Ectodermal cell (in vitro differentiated cells): ENCODE data around the gene TEX13B.

Experiments
- H3K27ac ChIP-seq: 2 replicates; pipeline ENCODE4 v1.7.0; 2013; ENCODE audit warnings: mild to moderate bottlenecking, low read depth, low read length; ENCODE audit not compliant: insufficient read depth, poor library complexity, severe bottlenecking
- H3K27me3 ChIP-seq: 2 replicates; pipeline ENCODE4 v1.7.0; 2013; ENCODE audit warnings: mild to moderate bottlenecking, low read length; ENCODE audit not compliant: insufficient read depth, control insufficient read depth, poor library complexity, severe bottlenecking
- H3K36me3 ChIP-seq: one replicate; pipeline ENCODE4 v1.7.0; 2013; ENCODE audit warnings: low read length; ENCODE audit not compliant: control insufficient read depth, insufficient read depth
- H3K4me1 ChIP-seq: one replicate; pipeline ENCODE4 v1.7.0; 2013; ENCODE audit warnings: low read length; ENCODE audit not compliant: control insufficient read depth, insufficient read depth
- H3K4me3 ChIP-seq: 2 replicates; pipeline ENCODE4 v1.7.0; 2013; ENCODE audit warnings: low read depth, low read length, control low read depth; ENCODE audit not compliant: insufficient read depth
- H3K9me3 ChIP-seq: 2 replicates; pipeline ENCODE4 v1.7.0; 2013; ENCODE audit warnings: mild to moderate bottlenecking, low read length, moderate library complexity; ENCODE audit not compliant: control insufficient read depth
- WGBS, 2 experiments: methylation state at CpG; one replicate each; pipeline ENCODE4 v1.1.7; 2013; ENCODE audit warnings: missing lambda C conversion rate in 2 of 2; 5-methylcytosine and 5-hydroxymethylcytosine counted together

The TEX13B gene

GRCh38 chrX:107940095-107940494 is 42.1 kb downstream of the TEX13B start:
- WGBS, 2 experiments = 89 to 92% methylated on average over 3 of the region's 3 CpGs
- H3K4me1 ChIP-seq = no peaks in the 10 kb centered on the region
- no peaks in the 10 kb centered on the region for H3K9me3 ChIP-seq
- H3K27ac ChIP-seq = no peak overlapping the region
- H3K27me3 ChIP-seq = peaks cover 11% of the 10 kb centered on the region
- no peak overlapping the region for H3K4me3 ChIP-seq
- no peaks in the 10 kb centered on the region for H3K36me3 ChIP-seq

GRCh38 chrX:107936434-107936730 is 45.8 kb downstream of the TEX13B start:
- no peak overlapping the region for H3K4me3 ChIP-seq
- peaks cover 11% of the 10 kb centered on the region for H3K27me3 ChIP-seq
- 69 to 71% methylated on average over 16 of the region's 16 CpGs for WGBS, 2 experiments
- no peaks in the 10 kb centered on the region for H3K36me3 ChIP-seq
- H3K4me1 ChIP-seq = no peaks in the 10 kb centered on the region
- H3K9me3 ChIP-seq = no peaks in the 10 kb centered on the region
- no peak overlapping the region for H3K27ac ChIP-seq

GRCh38 chrX:107935664-107936433 is 46.3 kb downstream of the TEX13B start:
- H3K27ac ChIP-seq = no peak overlapping the region
- H3K36me3 ChIP-seq = no peaks in the 10 kb centered on the region
- H3K4me3 ChIP-seq = peak overlapping the region; percentile 20
- H3K9me3 ChIP-seq = no peaks in the 10 kb centered on the region
- 29 to 33% methylated on average over 48 of the region's 48 CpGs for WGBS, 2 experiments
- no peaks in the 10 kb centered on the region for H3K4me1 ChIP-seq
- peaks cover 11% of the 10 kb centered on the region for H3K27me3 ChIP-seq

- Histone ChIP-seq H3K4me1 (no peaks in the 10 kb centered on the region), H3K9me3 (no peaks in the 10 kb centered on the region), H3K27ac (no peak overlapping the region), H3K4me3 (no peak overlapping the region), H3K36me3 (no peaks in the 10 kb centered on the region), H3K27me3 (peaks cover 11% of the 10 kb centered on the region)
- WGBS, 2 experiments = 78 to 83% methylated on average over 7 of the region's 7 CpGs
These were observed 47.0 kb downstream of the TEX13B start for GRCh38 chrX:107935200-107935599.

- peaks cover 11% of the 10 kb centered on the region for H3K27me3 ChIP-seq
- H3K9me3 ChIP-seq = no peaks in the 10 kb centered on the region
- H3K27ac ChIP-seq = no peak overlapping the region
- WGBS, 2 experiments = 100% methylated on average over 1 of the region's 1 CpG; no CpG with 5 or more reads in 1 of the 2 experiments
- H3K4me1 ChIP-seq = no peaks in the 10 kb centered on the region
- no peaks in the 10 kb centered on the region for H3K36me3 ChIP-seq
- no peak overlapping the region for H3K4me3 ChIP-seq
These were observed 47.9 kb downstream of the TEX13B start for GRCh38 chrX:107934262-107934661.
